ENCODE measurements around the gene PDCD2L.

The PDCD2L gene

GRCh38 chr19:34357431-34357830 lies 46.8 kb upstream of the PDCD2L start:
- TF ChIP-seq EZH2 (IDR thresholded peaks at IDR 0.05; ENCODE audit: borderline replicate concordance, low read length): no peak
- TF ChIP-seq CTCF (IDR thresholded peaks at IDR 0.05; ENCODE audit: low read length): no peak
- H3K27ac ChIP-seq (ENCODE audit: low read depth, low read length, poor library complexity, severe bottlenecking): peak overlapping the region; percentile 19
- H3F3A ChIP-seq (ENCODE audit: insufficient read depth, low read length): no peaks in the 10 kb centered on the region
- H3K4me2 ChIP-seq (ENCODE audit: low read length): no peak overlapping the region
- H3K9ac ChIP-seq (ENCODE audit: low read length): peak overlapping the region; percentile 11; the same call in 1 of the 2 replicates
- H3K4me3 ChIP-seq (ENCODE audit: low read depth, low read length, poor library complexity, severe bottlenecking): no peak overlapping the region
- H2AFZ ChIP-seq (ENCODE audit: low read length): no peak overlapping the region
- H3K79me2 ChIP-seq (ENCODE audit: insufficient read depth, low read length): no peaks in the 10 kb centered on the region
- H3K9me2 ChIP-seq (ENCODE audit: low read depth, low read length): no peaks in the 10 kb centered on the region
- no peaks in the 10 kb centered on the region for H3K27me3 ChIP-seq (ENCODE audit: insufficient read depth, low read length)
- no peaks in the 10 kb centered on the region for H4K20me1 ChIP-seq (ENCODE audit: insufficient read depth, low read length)
- peaks cover 27% of the 10 kb centered on the region for H3K4me1 ChIP-seq (ENCODE audit: insufficient read depth, low read length, severe bottlenecking)
- H3K36me3 ChIP-seq (ENCODE audit: insufficient read depth, low read length): no peaks in the 10 kb centered on the region
- no peaks in the 10 kb centered on the region for H3K9me3 ChIP-seq (ENCODE audit: low read length)

- Histone ChIP-seq H3K36me3 (ENCODE audit: insufficient read depth, low read length) (no peaks in the 10 kb centered on the region), H3K4me3 (ENCODE audit: low read depth, low read length, poor library complexity, severe bottlenecking) (peak overlapping the region; percentile 66)
Observed at GRCh38 chr19:34359140-34359953, 44.9 kb upstream of the PDCD2L start.

GRCh38 chr19:34359954-34360315 lies 44.3 kb upstream of the PDCD2L start:
- Histone ChIP-seq H3K9me2 (ENCODE audit: low read depth, low read length) (no peaks in the 10 kb centered on the region), H2AFZ (ENCODE audit: low read length) (no peak overlapping the region), H3K27ac (ENCODE audit: low read depth, low read length, poor library complexity, severe bottlenecking) (peak overlapping the region; percentile 81), H3K79me2 (ENCODE audit: insufficient read depth, low read length) (no peaks in the 10 kb centered on the region), H3K4me2 (ENCODE audit: low read length) (peak overlapping the region; percentile 82), H3K36me3 (ENCODE audit: insufficient read depth, low read length) (no peaks in the 10 kb centered on the region), H3K4me1 (ENCODE audit: insufficient read depth, low read length, severe bottlenecking) (peaks cover 42% of the 10 kb centered on the region), H3K9me3 (ENCODE audit: low read length) (no peaks in the 10 kb centered on the region), H3K4me3 (ENCODE audit: low read depth, low read length, poor library complexity, severe bottlenecking) (peak overlapping the region; percentile 66), H4K20me1 (ENCODE audit: insufficient read depth, low read length) (no peaks in the 10 kb centered on the region), H3K27me3 (ENCODE audit: insufficient read depth, low read length) (no peaks in the 10 kb centered on the region), H3F3A (ENCODE audit: insufficient read depth, low read length) (no peaks in the 10 kb centered on the region), H3K9ac (ENCODE audit: low read length) (peak overlapping the region; percentile 73)
- TF ChIP-seq CTCF (IDR thresholded peaks at IDR 0.05; ENCODE audit: low read length) (no peak), EZH2 (IDR thresholded peaks at IDR 0.05; ENCODE audit: borderline replicate concordance, low read length) (no peak)

More at GRCh38 chr19:34359140-34359953, 44.9 kb upstream of the PDCD2L start:
- Histone ChIP-seq H2AFZ (ENCODE audit: low read length) (no peak overlapping the region), H3K9me3 (ENCODE audit: low read length) (no peaks in the 10 kb centered on the region), H3K9me2 (ENCODE audit: low read depth, low read length) (no peaks in the 10 kb centered on the region), H3K27me3 (ENCODE audit: insufficient read depth, low read length) (no peaks in the 10 kb centered on the region), H3F3A (ENCODE audit: insufficient read depth, low read length) (no peaks in the 10 kb centered on the region), H3K4me1 (ENCODE audit: insufficient read depth, low read length, severe bottlenecking) (peaks cover 37% of the 10 kb centered on the region), H3K27ac (ENCODE audit: low read depth, low read length, poor library complexity, severe bottlenecking) (peak overlapping the region; percentile 81), H3K9ac (ENCODE audit: low read length) (peak overlapping the region; percentile 73), H4K20me1 (ENCODE audit: insufficient read depth, low read length) (no peaks in the 10 kb centered on the region), H3K4me2 (ENCODE audit: low read length) (peak overlapping the region; percentile 82), H3K79me2 (ENCODE audit: insufficient read depth, low read length) (no peaks in the 10 kb centered on the region)
- TF ChIP-seq EZH2 (IDR thresholded peaks at IDR 0.05; ENCODE audit: borderline replicate concordance, low read length) (no peak), CTCF (IDR thresholded peaks at IDR 0.05; ENCODE audit: low read length) (peak; percentile 74)
